ENCODE measurements around the gene RASIP1. TPM values are rescaled to one million over a fixed set of nuclear protein-coding genes. Genes with fewer than 3 reads are reported as not detected.

The RASIP1 gene
- total RNA-seq, 1 donor from 2014 or later, result 31.2 TPM

- H3K4me3 ChIP-seq, result no peak overlapping the region
- no peaks in the 10 kb centered on the region for H3K9me3 ChIP-seq
- no peaks in the 10 kb centered on the region for H3K36me3 ChIP-seq
- peaks cover 17% of the 10 kb centered on the region for H3K4me1 ChIP-seq
- TF ChIP-seq, protein P1, sequence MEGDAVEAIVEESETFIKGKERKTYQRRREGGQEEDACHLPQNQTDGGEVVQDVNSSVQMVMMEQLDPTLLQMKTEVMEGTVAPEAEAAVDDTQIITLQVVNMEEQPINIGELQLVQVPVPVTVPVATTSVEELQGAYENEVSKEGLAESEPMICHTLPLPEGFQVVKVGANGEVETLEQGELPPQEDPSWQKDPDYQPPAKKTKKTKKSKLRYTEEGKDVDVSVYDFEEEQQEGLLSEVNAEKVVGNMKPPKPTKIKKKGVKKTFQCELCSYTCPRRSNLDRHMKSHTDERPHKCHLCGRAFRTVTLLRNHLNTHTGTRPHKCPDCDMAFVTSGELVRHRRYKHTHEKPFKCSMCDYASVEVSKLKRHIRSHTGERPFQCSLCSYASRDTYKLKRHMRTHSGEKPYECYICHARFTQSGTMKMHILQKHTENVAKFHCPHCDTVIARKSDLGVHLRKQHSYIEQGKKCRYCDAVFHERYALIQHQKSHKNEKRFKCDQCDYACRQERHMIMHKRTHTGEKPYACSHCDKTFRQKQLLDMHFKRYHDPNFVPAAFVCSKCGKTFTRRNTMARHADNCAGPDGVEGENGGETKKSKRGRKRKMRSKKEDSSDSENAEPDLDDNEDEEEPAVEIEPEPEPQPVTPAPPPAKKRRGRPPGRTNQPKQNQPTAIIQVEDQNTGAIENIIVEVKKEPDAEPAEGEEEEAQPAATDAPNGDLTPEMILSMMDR (IDR thresholded peaks at IDR 0.05), result no peak
- no peak for TF ChIP-seq POLR2A (IDR thresholded peaks at IDR 0.05)
- no peak for TF ChIP-seq POLR2AphosphoS5 (IDR thresholded peaks at IDR 0.05; ENCODE audit: insufficient read depth in 1 of 2, low read depth in 1 of 2)
- DNase-seq (ENCODE audit: extremely low spot score in 2 of 2), result no peak
- no peak overlapping the region for H3K27ac ChIP-seq
- no peaks in the 10 kb centered on the region for H3K27me3 ChIP-seq
- intact Hi-C loops (cut with DNase I), result no loop called here
Measured at GRCh38 chr19:48757089-48757675, 16.8 kb upstream of the RASIP1 start.

DNA sequence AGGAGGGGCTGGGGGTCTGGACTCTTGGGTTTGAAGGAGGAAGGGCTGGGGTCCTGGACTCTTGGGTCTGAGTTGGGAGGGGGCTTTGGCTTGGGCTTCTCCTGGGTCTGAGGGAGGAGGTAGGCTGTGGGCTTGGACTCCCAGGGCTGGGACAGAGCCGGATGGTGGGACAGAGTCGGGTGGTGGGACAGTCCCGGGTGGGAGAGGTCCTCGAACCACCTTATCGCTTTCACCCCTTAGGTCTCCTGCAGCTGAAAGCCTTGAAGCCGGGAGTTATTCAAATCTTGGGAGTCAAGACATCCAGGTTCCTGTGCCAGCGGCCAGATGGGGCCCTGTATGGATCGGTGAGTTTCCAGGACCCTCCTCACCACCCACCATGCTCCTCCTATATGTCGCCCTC lies 16.3 kb upstream of the RASIP1 start:
- H3K4me3 ChIP-seq, result no peak overlapping the region
- intact Hi-C loops (cut with DNase I), result no loop called here
- no peaks in the 10 kb centered on the region for H3K9me3 ChIP-seq
- H3K27me3 ChIP-seq, result no peaks in the 10 kb centered on the region
- H3K27ac ChIP-seq, result no peak overlapping the region
- peaks cover 17% of the 10 kb centered on the region for H3K4me1 ChIP-seq
- no peak for DNase-seq (ENCODE audit: extremely low spot score in 2 of 2)
- no peaks in the 10 kb centered on the region for H3K36me3 ChIP-seq
- TF ChIP-seq POLR2AphosphoS5 (IDR thresholded peaks at IDR 0.05; ENCODE audit: insufficient read depth in 1 of 2, low read depth in 1 of 2) (no peak), POLR2A (IDR thresholded peaks at IDR 0.05) (no peak)
- TF ChIP-seq, protein P1 (IDR thresholded peaks at IDR 0.05), result no peak

DNA sequence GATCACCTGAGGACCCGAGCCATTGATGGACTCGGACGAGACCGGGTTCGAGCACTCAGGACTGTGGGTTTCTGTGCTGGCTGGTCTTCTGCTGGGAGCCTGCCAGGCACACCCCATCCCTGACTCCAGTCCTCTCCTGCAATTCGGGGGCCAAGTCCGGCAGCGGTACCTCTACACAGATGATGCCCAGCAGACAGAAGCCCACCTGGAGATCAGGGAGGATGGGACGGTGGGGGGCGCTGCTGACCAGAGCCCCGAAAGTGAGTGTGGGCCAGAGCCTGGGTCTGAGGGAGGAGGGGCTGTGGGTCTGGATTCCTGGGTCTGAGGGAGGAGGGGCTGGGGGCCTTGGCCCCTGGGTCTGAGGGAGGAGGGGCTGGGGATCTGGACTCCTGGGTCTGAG lies 15.8 kb upstream of the RASIP1 start:
- no peak for TF ChIP-seq POLR2A (IDR thresholded peaks at IDR 0.05)
- TF ChIP-seq POLR2AphosphoS5 (IDR thresholded peaks at IDR 0.05; ENCODE audit: insufficient read depth in 1 of 2, low read depth in 1 of 2), result no peak
- TF ChIP-seq, protein P1 (IDR thresholded peaks at IDR 0.05), result no peak
- Histone ChIP-seq H3K36me3 (no peaks in the 10 kb centered on the region), H3K27ac (no peak overlapping the region), H3K27me3 (no peaks in the 10 kb centered on the region), H3K9me3 (no peaks in the 10 kb centered on the region), H3K4me3 (no peak overlapping the region), H3K4me1 (peaks cover 17% of the 10 kb centered on the region)
- intact Hi-C loops (cut with DNase I), result no loop called here
- no peak for DNase-seq (ENCODE audit: extremely low spot score in 2 of 2)

DNA sequence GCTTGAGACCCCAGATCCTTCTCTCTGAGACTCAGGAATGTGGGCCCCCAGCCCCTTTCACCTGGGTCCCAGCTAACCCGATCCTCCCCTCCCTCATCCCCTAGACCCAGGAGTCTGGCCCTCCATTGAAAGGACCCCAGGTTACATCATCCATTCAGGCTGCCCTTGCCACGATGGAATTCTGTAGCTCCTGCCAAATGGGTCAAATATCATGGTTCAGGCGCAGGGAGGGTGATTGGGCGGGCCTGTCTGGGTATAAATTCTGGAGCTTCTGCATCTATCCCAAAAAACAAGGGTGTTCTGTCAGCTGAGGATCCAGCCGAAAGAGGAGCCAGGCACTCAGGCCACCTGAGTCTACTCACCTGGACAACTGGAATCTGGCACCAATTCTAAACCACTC lies 15.4 kb upstream of the RASIP1 start:
- Histone ChIP-seq H3K27ac (no peak overlapping the region), H3K27me3 (no peaks in the 10 kb centered on the region), H3K4me3 (no peak overlapping the region), H3K9me3 (no peaks in the 10 kb centered on the region), H3K4me1 (peaks cover 17% of the 10 kb centered on the region), H3K36me3 (no peaks in the 10 kb centered on the region)
- TF ChIP-seq POLR2AphosphoS5 (IDR thresholded peaks at IDR 0.05; ENCODE audit: insufficient read depth in 1 of 2, low read depth in 1 of 2), result no peak
- TF ChIP-seq, protein P1 (IDR thresholded peaks at IDR 0.05), result no peak
- no peak for TF ChIP-seq POLR2A (IDR thresholded peaks at IDR 0.05)
- DNase-seq (ENCODE audit: extremely low spot score in 2 of 2), result no peak
- intact Hi-C loops (cut with DNase I), result no loop called here

DNA sequence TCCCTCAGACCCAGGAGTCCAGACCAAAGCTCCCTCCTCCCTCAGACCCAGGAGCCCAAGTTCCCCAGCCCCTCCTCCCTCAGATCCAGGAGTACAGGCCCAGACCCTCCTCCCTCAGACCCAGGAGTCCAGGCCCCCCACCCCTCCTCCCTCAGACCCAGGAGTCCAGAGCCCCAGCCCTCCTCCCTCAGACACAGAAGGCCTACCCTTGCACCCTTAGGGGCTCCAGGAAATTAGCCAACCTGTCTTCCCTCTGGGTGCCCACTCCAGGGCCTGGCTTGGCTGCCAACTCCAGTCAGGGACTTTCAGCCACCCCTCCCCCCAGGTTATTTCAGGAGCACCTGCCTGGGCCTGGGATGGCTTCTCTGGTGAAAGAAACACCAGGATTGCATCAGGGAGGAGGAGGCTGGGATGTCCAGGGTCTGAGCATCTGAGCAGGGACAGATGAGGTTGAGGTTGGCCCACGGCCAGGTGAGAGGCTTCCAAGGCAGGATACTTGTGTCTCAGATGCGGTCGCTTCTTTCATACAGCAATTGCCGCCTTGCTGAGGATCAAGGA lies 14.8 kb upstream of the RASIP1 start, which contains the start of gene FGF21:
TSS of gene FGF21 (plus strand) at position 441 of the 558 bp plus-strand sequence. CDS start 713 bp downstream, outside the sequence.
- Histone ChIP-seq H3K4me1 (peaks cover 17% of the 10 kb centered on the region), H3K36me3 (no peaks in the 10 kb centered on the region), H3K27me3 (no peaks in the 10 kb centered on the region), H3K9me3 (no peaks in the 10 kb centered on the region), H3K27ac (no peak within 1 kb of the TSS), H3K4me3 (no peak within 1 kb of the TSS)
- no peak for DNase-seq (ENCODE audit: extremely low spot score in 2 of 2)
- intact Hi-C loops (cut with DNase I), result no loop called here
- TF ChIP-seq POLR2A (IDR thresholded peaks at IDR 0.05) (no peak), POLR2AphosphoS5 (IDR thresholded peaks at IDR 0.05; ENCODE audit: insufficient read depth in 1 of 2, low read depth in 1 of 2) (no peak)
- TF ChIP-seq, protein P1 (IDR thresholded peaks at IDR 0.05), result no peak
